Activated T-cell treated with anti-CD3 and anti-CD28 coated beads for 24 hours (primary cell): ENCODE results near the gene PSMB5.

Experiments
- DNase-seq: peaks from one replicate; pipeline ENCODE4 v3.0.0-alpha.2; 2020; ENCODE audit warnings: low read depth

PSMB5 gene

GRCh38 chr14:23043754-23044153 lies 9.1 kb upstream of the PSMB5 start:
- no peak for DNase-seq

GRCh38 chr14:23043145-23043544 lies 8.4 kb upstream of the PSMB5 start:
- no peak for DNase-seq

DNA sequence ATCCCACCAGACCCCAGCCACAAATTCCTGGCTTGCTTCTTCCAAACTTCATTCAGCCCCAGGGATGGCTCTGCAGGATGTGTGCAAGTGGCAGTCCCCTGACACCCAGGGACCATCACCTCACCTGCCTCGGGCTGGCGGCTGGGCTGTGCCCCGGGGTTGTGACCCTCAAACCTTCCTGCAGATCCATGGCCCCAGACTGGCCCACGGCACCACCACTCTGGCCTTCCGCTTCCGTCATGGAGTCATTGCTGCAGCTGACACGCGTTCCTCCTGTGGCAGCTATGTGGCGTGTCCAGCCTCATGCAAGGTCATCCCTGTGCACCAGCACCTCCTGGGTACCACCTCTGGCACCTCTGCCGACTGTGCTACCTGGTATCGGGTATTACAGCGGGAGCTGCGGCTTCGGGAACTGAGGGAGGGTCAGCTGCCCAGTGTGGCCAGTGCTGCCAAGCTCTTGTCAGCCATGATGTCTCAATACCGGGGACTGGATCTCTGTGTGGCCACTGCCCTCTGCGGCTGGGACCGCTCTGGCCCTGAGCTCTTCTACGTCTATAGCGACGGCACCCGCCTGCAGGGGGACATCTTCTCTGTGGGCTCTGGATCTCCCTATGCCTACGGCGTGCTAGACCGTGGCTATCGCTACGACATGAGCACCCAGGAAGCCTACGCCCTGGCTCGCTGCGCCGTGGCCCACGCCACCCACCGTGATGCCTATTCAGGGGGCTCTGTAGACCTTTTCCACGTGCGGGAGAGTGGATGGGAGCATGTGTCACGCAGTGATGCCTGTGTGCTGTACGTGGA lies 7.7 kb upstream of the PSMB5 start, which contains the start of gene PSMB11:
Gene PSMB11 (plus strand): TSS at position 51 of the 804 bp plus-strand sequence. CDS start 14 bp downstream, at position 65.
- DNase-seq, result no peak

GRCh38 chr14:23041729-23042128 lies 7.0 kb upstream of the PSMB5 start:
- DNase-seq, result no peak

DNA sequence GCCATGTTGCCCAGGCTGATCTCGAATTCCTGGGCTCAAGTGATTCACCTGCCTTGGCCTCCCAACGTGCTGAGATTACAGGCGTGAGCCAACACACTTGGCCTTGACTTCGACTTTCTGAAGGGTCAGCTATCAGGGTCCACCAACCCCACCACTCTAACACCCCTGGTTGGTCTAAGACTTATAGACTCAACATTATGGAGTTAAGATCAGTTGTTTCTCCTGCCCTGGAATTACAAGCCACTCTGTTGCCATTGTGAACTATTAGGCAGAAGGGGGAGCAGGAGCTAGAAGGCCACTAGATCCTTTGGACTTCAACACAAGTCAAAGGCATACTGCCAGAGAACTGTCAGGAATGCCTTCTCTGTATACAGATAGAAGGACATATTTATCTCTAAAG lies 5.4 kb upstream of the PSMB5 start:
- no peak for DNase-seq

DNA sequence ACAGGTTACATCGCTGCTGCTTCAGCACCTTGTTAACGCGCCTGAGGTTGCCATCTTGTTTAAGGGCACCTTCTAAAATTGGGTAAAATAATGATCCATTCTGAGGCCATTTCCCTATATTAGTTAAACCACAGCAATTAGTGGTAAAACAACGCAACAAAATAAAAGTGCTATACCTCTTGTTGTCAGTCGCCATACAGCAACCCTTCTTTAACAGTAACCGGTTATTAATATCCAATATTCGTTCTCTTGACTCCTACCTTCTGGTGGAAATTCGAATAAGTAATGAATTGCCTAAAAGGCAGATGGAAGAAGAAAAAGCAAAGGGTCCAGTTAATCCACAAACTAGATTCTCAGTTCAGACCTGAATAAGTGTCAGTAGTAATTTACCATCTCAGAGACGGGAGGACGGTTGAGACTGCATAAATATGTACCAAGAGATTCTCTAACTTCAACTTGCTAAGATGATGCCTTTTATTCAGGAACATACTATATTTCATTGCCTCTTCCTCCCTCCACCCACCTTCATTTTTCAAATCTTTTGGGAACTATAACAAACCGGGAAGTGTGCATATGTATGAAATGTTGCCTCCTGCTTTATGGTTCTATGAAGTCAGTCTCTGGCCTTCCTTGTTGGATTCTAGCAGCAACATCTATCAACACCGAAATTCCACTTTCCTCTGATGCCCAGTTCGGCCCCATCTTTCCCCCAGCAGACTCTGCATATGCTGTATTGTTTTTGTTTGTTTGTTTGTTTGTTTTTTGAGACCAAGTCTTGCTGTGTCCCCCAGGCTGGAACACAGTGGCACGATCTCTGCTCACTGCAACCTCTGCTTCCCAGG lies 824 bp upstream of the PSMB5 start:
- DNase-seq, result no peak

DNA sequence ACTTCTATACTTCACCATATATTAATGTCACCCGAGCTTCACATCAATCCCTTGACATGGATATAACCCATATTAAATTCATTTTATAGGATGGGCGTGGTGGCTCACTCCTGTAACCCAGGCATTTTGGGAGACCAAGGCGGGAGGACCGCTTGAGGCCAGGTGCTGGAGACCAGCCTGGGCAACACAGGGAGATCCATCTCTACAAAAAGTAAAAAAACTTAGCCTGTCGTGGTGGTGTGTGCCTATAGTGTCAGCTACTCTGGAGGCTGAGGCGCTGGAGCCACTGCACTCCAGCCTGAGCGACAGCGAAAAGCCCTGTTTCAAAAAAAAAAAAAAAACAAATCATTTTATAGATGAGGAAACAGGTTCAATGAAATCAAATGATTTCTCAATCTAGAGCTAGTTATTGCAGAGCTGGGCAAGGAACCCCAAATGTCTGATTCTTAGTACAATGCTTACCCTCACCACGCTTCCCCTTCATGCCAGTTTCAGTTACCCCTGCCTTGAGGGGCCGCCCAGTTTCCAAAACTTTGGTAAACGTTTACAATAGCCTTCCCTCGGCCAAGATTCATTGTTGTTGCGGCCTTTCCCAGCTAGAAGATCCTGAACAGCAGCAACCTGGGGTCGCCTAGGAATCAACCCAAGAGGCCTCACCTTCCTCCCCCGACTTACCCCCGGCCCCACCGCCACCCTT lies 751 bp downstream of the PSMB5 start:
- DNase-seq, result no peak

GRCh38 chr14:23033251-23033727 lies 1.4 kb downstream of the PSMB5 start:
- DNase-seq, result no peak

GRCh38 chr14:23030936-23031335 lies 3.8 kb downstream of the PSMB5 start:
- no peak for DNase-seq

DNA sequence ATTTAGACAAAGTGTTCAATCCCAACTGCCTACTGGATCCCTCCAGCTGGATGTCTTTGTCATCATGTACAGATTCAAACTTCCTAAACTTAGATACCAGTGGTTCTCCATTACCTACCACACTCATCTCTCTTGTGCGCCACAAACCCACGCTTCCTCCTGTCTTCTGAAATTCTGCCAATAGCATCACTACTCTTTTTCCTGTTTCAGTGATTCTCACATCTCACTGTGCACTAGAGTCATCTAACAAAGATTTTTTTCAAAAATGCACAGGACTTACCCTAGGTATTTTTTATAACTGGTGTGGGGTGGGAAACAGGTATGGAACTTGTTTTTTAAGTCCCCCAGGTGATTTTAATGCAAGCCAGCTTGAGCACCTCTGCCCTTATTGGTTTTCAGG lies 5.9 kb downstream of the PSMB5 start:
- DNase-seq, result no peak

DNA sequence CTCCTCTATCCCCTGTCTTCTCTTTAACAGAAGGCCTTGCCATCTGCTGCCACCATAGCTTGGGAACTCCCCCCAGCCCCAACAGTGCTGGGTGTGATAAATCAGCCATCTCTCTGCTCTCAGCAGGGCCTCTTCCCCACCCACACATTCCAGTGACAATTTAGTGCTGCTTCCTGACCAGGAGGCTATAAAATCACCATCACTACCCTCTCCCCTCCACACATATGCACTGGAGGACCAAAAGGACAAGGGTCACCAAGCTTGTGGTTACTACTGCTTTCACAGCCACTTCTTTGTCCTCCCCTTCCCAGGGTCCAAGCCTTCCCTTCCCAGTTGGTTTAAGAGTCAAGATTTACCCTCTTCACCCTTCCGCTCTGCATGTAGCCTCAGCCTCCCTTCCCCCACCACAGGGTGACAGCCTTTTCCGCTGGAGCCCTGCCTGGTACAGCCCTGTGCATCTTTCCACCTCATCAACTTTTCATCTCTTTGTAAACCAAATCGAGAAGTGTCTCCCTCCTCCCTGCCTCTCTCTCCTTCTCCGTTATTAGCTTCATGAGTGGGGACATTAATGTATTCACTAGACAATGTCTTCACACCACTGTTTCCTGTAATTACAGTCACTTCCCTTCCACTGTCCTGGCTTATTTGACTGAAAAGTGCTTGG lies 9.4 kb downstream of the PSMB5 start:
- no peak for DNase-seq

DNA sequence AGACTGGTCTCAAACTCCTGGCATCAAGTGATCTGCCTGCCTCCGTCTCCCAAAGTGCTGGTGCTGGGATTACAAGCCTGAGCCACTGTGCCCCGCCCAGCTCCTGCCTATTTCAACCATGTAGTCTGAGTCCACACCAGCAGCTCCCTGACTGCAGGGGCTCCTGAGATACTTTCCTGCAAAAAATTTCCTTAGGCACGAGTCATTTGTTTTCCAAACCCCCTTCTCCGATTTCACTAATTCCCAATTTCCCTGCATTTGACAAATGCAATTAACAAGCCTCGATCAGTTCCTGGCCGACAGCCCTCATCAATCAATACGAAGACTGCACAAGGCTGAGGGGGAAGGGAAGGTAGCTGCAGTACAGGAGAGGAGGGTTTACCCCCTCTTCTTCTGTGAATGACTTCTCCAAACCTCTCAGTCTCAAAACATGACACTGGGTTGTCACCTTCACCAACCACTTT lies 10.1 kb downstream of the PSMB5 start:
- no peak for DNase-seq

- DNase-seq, result no peak
Observed at GRCh38 chr14:23023795-23024152, 10.9 kb downstream of the PSMB5 start.

GRCh38 chr14:23023022-23023794 lies 11.5 kb downstream of the PSMB5 start:
- DNase-seq, result no peak

DNA sequence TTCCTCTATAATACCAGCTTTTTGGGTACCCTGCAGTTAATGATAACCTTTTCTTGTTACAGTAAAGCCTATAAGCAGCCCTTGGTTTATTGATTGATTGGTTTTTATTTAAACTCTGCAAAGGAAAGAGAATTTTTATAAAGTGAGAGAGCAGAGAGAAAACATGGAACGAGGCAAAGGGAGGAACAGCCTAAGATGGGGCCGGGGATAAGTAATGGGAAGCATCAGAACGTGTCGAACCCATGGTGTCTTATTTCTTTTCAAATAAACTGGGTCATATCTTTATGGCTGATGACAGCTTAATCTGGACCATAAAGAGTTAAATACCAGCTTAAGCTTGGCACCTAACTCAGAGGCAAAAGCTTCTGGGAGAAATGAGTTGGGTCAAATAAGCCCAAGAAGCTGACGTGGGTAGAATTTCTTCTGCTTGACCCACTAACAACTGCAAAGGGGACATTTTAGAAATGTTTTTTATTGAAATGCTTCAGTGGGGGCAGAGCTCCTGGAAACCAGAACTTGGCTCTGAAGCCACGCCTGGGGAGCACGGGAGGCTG lies 12.7 kb downstream of the PSMB5 start:
- DNase-seq, result no peak

DNA sequence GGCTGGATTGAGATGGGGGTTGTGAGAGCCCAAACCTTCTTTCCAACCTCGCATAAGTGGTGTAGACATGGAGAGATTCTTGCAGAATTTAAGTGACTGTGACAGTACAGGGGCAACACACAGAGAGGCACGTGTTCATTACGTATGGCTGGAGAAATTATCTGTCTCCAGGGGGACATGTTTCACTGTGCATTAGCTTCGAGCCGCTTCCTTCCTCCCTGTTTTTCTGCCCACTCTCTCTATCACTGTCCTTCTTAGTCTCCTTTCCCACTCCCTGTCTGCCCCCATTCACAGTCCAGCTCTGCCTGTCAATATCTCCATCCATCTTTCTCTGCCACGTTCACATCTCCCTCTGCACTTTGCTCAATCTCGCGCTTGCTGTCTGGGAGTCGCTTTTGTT lies 13.3 kb downstream of the PSMB5 start:
- no peak for DNase-seq

- DNase-seq, result no peak
Observed at GRCh38 chr14:23020143-23021128, 14.3 kb downstream of the PSMB5 start.

DNA sequence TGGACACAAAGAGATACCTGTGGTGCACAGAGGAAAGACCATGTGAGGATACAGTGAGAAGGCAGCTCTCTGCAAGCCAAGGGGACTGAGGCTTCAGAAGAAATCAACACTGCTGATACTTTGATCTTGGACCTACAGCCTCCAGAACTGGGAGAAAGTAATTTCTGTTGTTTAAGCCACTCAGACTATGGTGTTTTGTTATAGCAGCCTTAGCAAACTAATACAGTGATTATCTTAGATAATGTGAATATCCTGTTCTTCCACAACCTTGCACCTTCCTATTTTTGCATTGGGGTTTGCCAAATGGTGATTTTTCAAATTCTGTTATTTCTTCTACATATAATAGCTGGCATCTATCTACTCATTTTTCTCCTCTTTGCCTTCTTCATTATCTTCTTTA lies 16.6 kb downstream of the PSMB5 start:
- no peak for DNase-seq

DNA sequence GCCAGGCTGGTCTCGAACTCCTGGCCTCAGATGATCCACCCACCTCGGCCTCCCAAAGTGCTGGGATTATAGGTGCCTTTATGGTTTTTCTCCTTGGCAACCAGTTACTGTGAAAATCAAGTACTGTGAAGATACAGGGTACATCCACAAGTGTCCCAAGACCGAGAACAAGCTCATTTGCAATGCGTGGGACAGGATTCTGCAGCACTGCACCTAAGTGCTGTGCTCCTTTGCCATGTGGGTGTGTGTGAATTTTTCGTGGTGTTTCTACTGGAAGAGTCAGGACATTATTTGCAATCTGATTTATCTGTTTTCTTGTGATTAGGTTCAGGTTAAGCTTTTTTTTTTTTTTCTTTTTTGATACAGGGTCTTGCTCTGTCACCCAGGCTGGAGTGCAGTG lies 17.6 kb downstream of the PSMB5 start:
- no peak for DNase-seq

- no peak for DNase-seq
Observed at GRCh38 chr14:23015618-23016017, 19.1 kb downstream of the PSMB5 start.
